GM23338 (cell line): ENCODE data around the gene DMGDH. TPM values are rescaled to one million over a fixed set of nuclear protein-coding genes. Genes with fewer than 3 reads are reported as not detected.

ENCODE experiments used
- ATAC-seq: fragments of 200-7000 bp; cut with Tn5 transposase; 3 replicates; pipeline ENCODE4 v1.9.1; 2020
- DNase-seq: peaks from one replicate; pipeline ENCODE4 v3.0.0-alpha.2; 2015; ENCODE audit warnings: low spot score
- H2AFZ ChIP-seq: fragments of 200-600 bp; sonication (generic); 2 replicates; pipeline ENCODE4 v1.8.0; 2016; ENCODE audit warnings: antibody characterized with exemption, mild to moderate bottlenecking, moderate library complexity
- H3F3A ChIP-seq: fragments of 200-600 bp; sonication (generic); replicated peaks from 2 replicates; pipeline ENCODE4 v1.8.0; 2017; ENCODE audit warnings: antibody characterized with exemption, mixed run types, low read depth
- H3K27ac ChIP-seq: fragments of 200-600 bp; sonication (generic); 2 replicates; pipeline ENCODE4 v1.6.1; 2016; ENCODE audit warnings: low read depth
- H3K27me3 ChIP-seq: fragments of 200-600 bp; sonication (generic); 2 replicates; pipeline ENCODE4 v1.8.0; 2016; ENCODE audit warnings: mild to moderate bottlenecking, mixed run types, moderate library complexity; ENCODE audit not compliant: insufficient read depth
- H3K36me3 ChIP-seq: fragments of 200-600 bp; sonication (generic); 2 replicates; pipeline ENCODE4 v1.8.0; 2016; ENCODE audit warnings: mild to moderate bottlenecking; ENCODE audit not compliant: insufficient read depth
- H3K4me1 ChIP-seq: fragments of 200-600 bp; sonication (generic); 2 replicates; pipeline ENCODE4 v1.8.0; 2016; ENCODE audit warnings: mild to moderate bottlenecking, moderate library complexity; ENCODE audit not compliant: insufficient read depth
- H3K4me2 ChIP-seq: fragments of 200-600 bp; sonication (generic); 2 replicates; pipeline ENCODE4 v1.7.1; 2017; ENCODE audit warnings: mixed run types
- H3K4me3 ChIP-seq: fragments of 200-600 bp; sonication (generic); 2 replicates; pipeline ENCODE4 v1.6.1; 2016; ENCODE audit warnings: mixed run types
- H3K79me2 ChIP-seq: fragments of 200-600 bp; sonication (generic); replicated peaks from 2 replicates; pipeline ENCODE4 v1.8.0; 2017; ENCODE audit warnings: mild to moderate bottlenecking; ENCODE audit not compliant: insufficient read depth
- H3K9me2 ChIP-seq: fragments of 200-600 bp; sonication (generic); 2 replicates; pipeline ENCODE4 v1.8.0; 2017; ENCODE audit not compliant: insufficient read depth
- H4K20me1 ChIP-seq: fragments of 200-600 bp; sonication (generic); replicated peaks from 2 replicates; pipeline ENCODE4 v1.8.0; 2017; ENCODE audit warnings: mild to moderate bottlenecking; ENCODE audit not compliant: insufficient read depth
- H3K27ac Mint-ChIP-seq: 2 replicates; pipeline ENCODE4 v1.8.0; 2020; ENCODE audit warnings: inconsistent platforms, mild to moderate bottlenecking, moderate library complexity, mixed read lengths
- H3K27me3 Mint-ChIP-seq: 3 replicates; pipeline ENCODE4 v1.8.0; 2022; ENCODE audit warnings: low read depth, mild to moderate bottlenecking, moderate library complexity, mixed read lengths, inconsistent platforms; ENCODE audit not compliant: insufficient read depth, poor library complexity
- H3K36me3 Mint-ChIP-seq: 3 replicates; pipeline ENCODE4 v1.8.0; 2021; ENCODE audit warnings: low read depth, mild to moderate bottlenecking, inconsistent platforms, moderate library complexity, mixed read lengths
- H3K4me1 Mint-ChIP-seq: 3 replicates; pipeline ENCODE4 v1.8.0; 2020; ENCODE audit warnings: mild to moderate bottlenecking, inconsistent platforms, mixed read lengths
- H3K4me3 Mint-ChIP-seq: 3 replicates; pipeline ENCODE4 v1.8.0; 2021; ENCODE audit warnings: moderate library complexity, mild to moderate bottlenecking, inconsistent platforms, mixed read lengths
- H3K9me3 Mint-ChIP-seq: 3 replicates; pipeline ENCODE4 v1.8.0; 2020; ENCODE audit warnings: moderate library complexity, mild to moderate bottlenecking, inconsistent platforms, mixed read lengths
- CREB1 ChIP-seq: fragments of 250-450 bp; sonication (Bioruptor Pico); IDR thresholded peaks from 2 replicates; pipeline ENCODE4 v1.5.0; 2020; ENCODE audit warnings: low read depth, mild to moderate bottlenecking, moderate library complexity
- EZH2 ChIP-seq: fragments of 200-600 bp; sonication (generic); IDR thresholded peaks from one replicate; pipeline ENCODE4 v1.8.0; 2017; ENCODE audit warnings: antibody characterized with exemption, mild to moderate bottlenecking, low read depth; ENCODE audit not compliant: unreplicated experiment
- POLR2AphosphoS5 ChIP-seq: IDR thresholded peaks from 2 replicates; pipeline ENCODE4 v1.6.1; 2016; ENCODE audit warnings: antibody characterized with exemption, low read depth
- STAT1 ChIP-seq: IDR thresholded peaks from one replicate; pipeline ENCODE4 v1.6.1; 2016; ENCODE audit warnings: antibody characterized with exemption; ENCODE audit not compliant: unreplicated experiment
- ZNF114 ChIP-seq: fragments of 250-450 bp; sonication (Bioruptor Pico); IDR thresholded peaks from 2 replicates; pipeline ENCODE4 v1.5.0; 2020; ENCODE audit warnings: mild to moderate bottlenecking, moderate library complexity
- polyA plus RNA-seq: library from polyadenylated mRNA; unstranded; fragments of >200 nt; fragmentation: Nextera tagmentation; extraction: Ambion mirVana; gene quantifications from 2 replicates; pipeline ENCODE4 v1.2.1, GENCODE V29; 2016
- total RNA-seq: library from RNA; depleted of rRNA; stranded (reverse); fragments of >200 nt; shearing (Covaris generic); gene quantifications from 2 replicates; pipeline ENCODE4 v1.2.3, GENCODE V29; 2014
- TF ChIP-seq, protein P1 (sequence below), 2 experiments: fragments of 200-600 bp in 1 of 2; sonication (generic) in 1 of 2; conservative IDR thresholded peaks; 2 replicates each; pipeline versions ENCODE4 v1.5.1 to v1.6.1; 2016 to 2017; ENCODE audit warnings: antibody characterized with exemption in 2 of 2, low read depth in 2 of 2, mild to moderate bottlenecking in 2 of 2, moderate library complexity in 1 of 2

Gene DMGDH
- total and polyA plus RNA-seq, 2 experiments from 2014 or later = 0.52 to 0.63 TPM

DNA sequence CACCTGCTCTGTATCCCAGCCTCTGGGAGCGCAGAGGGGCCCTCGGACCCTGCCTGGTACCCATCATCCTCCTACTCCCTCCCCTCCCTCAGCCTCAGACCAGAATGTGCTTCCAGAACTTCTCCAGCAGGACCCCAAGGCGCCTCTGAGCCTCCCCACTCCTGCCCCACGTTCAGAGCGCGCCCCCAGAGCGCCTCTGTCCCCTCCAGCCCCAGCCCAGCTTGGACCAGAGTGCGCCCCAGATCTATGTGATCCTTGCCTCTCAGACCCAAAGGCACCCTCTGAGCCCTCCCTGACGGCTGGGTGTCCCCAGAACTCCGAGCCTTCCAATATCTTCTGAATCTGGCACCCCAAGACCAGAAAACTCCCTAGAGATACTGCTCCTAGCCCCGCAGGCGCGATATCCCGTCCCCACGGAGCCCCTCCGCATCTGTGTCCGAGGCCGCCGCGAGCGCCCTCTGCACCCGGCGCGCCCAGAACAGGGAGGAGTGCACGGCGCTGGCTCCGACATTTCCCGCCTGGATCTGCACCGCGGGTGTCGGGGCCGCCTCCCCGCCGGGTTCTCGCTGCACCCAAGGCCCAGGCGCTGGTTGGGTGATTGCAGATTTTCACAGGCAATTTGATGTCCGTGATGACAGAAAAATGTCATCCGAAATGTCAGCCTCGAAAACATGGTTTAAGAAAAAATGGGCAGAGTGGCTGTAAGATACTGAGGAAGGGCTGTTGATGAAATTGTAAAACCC is 42.7 kb upstream of the DMGDH start:
- peaks cover 47% of the 10 kb centered on the region for H3K27me3 ChIP-seq
- ATAC-seq (peak; percentile 78), DNase-seq (peak; percentile 43)
- Mint-ChIP-seq H3K27me3 (peaks cover 26% of the 10 kb centered on the region), H3K4me3 (peak overlapping the region; percentile 83), H3K9me3 (no peaks in the 10 kb centered on the region), H3K27ac (no peak overlapping the region), H3K4me1 (peaks cover 3% of the 10 kb centered on the region), H3K36me3 (no peaks in the 10 kb centered on the region)
- H3F3A ChIP-seq = no peaks in the 10 kb centered on the region
- H3K79me2 ChIP-seq = no peaks in the 10 kb centered on the region
- no peaks in the 10 kb centered on the region for H3K36me3 ChIP-seq
- peak overlapping the region; percentile 99 for H2AFZ ChIP-seq
- no peaks in the 10 kb centered on the region for H3K9me2 ChIP-seq
- H3K27ac ChIP-seq = no peak overlapping the region
- TF ChIP-seq ZNF114 (CRISPR knock-in tag) (no peak), CREB1 (CRISPR knock-in tag) (no peak)
- TF ChIP-seq, protein P1, sequence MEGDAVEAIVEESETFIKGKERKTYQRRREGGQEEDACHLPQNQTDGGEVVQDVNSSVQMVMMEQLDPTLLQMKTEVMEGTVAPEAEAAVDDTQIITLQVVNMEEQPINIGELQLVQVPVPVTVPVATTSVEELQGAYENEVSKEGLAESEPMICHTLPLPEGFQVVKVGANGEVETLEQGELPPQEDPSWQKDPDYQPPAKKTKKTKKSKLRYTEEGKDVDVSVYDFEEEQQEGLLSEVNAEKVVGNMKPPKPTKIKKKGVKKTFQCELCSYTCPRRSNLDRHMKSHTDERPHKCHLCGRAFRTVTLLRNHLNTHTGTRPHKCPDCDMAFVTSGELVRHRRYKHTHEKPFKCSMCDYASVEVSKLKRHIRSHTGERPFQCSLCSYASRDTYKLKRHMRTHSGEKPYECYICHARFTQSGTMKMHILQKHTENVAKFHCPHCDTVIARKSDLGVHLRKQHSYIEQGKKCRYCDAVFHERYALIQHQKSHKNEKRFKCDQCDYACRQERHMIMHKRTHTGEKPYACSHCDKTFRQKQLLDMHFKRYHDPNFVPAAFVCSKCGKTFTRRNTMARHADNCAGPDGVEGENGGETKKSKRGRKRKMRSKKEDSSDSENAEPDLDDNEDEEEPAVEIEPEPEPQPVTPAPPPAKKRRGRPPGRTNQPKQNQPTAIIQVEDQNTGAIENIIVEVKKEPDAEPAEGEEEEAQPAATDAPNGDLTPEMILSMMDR (conservative IDR thresholded peaks at IDR 0.05; ENCODE audit: low read depth in 2 of 2) = peak; percentile 30 to 34; a peak in 3 of 4 replicates
- H3K4me1 ChIP-seq = peaks cover 7% of the 10 kb centered on the region; the same call in 1 of the 2 replicates
- no peaks in the 10 kb centered on the region for H4K20me1 ChIP-seq
- H3K4me3 ChIP-seq = peak overlapping the region; percentile 85
- H3K4me2 ChIP-seq = peak overlapping the region; percentile 96

DNA sequence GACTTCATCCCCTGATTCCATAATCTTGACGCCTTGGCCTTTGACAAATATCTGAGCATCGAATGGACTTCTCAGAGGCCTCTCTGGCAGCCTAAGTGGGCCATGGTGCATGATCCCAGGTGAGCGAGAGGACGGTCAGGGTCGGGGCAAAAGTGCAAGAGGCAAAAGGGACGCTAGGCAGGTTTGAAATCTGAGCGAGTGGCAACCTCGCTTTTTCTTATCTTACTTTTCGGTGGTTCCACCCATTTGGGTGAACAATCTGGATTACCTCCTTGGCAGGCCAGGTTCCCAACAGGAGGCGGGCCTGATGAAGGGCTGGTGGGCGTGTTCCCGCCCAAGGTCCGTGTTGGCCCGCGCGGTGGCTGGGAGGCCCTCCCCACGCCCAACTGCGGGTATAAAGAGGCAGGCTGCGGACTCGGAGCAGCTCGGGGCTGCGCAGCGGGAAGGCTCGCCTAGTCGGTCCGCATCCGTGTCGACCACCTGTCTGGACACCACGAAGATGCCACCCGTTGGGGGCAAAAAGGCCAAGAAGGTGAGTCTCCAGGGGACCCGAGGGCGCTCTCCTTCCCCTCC is 42.0 kb upstream of the DMGDH start, which contains the start of gene BHMT:
TSS of gene BHMT (plus strand) at position 423 of the 573 bp plus-strand sequence. CDS start at position 500, 77 bp downstream.
- Mint-ChIP-seq H3K4me3 (peak within 1 kb of the TSS; percentile 83), H3K27ac (no peak within 1 kb of the TSS), H3K27me3 (peaks cover 26% of the 10 kb centered on the region), H3K36me3 (no peaks in the 10 kb centered on the region), H3K4me1 (peaks cover 3% of the 10 kb centered on the region; the same call in 2 of the 3 replicates), H3K9me3 (no peaks in the 10 kb centered on the region)
- H3K9me2 ChIP-seq = no peaks in the 10 kb centered on the region
- no peak within 1 kb of the TSS for H3K27ac ChIP-seq
- H3F3A ChIP-seq = no peaks in the 10 kb centered on the region
- peak within 1 kb of the TSS; percentile 96 for H3K4me2 ChIP-seq
- H3K79me2 ChIP-seq = no peaks in the 10 kb centered on the region
- peak within 1 kb of the TSS; percentile 99 for H2AFZ ChIP-seq
- H3K27me3 ChIP-seq = peaks cover 47% of the 10 kb centered on the region
- H4K20me1 ChIP-seq = no peaks in the 10 kb centered on the region
- DNase-seq (peak; percentile 66), ATAC-seq (peak; percentile 84)
- peak; percentile 33; the same call in 1 of the 2 replicates for TF ChIP-seq POLR2AphosphoS5
- peak; percentile 30 for TF ChIP-seq EZH2
- no peak for TF ChIP-seq STAT1
- peak within 1 kb of the TSS; percentile 85 for H3K4me3 ChIP-seq
- H3K4me1 ChIP-seq = peaks cover 7% of the 10 kb centered on the region; the same call in 1 of the 2 replicates
- no peaks in the 10 kb centered on the region for H3K36me3 ChIP-seq
